Measurements from ENCODE around the gene MCRIP2.

The MCRIP2 gene

GRCh38 chr16:628321-629061 is 13.1 kb upstream of the MCRIP2 start:
- ChIA-PET POLR2A (interaction anchor here (0.6 kb wide), 1 partner anchor 44 kb away, joined by 6 read pairs; no protein-coding TSS in a partner anchor), CTCF (interaction anchor here (1.1 to 1.2 kb wide), 2 partner anchors 8 to 36 kb away, joined by 3 to 4 read pairs; partner anchors contain the start of gene METTL26)
- DNase-seq (ENCODE audit: extremely low spot score) = no peak
- no peak for TF ChIP-seq CTCF (IDR thresholded peaks at IDR 0.05; ENCODE audit: control extremely low read depth, extremely low read depth, low read depth, missing control alignments)

GRCh38 chr16:629185-629832 is 12.3 kb upstream of the MCRIP2 start:
- ChIA-PET POLR2A (interaction anchor here (0.6 kb wide), 1 partner anchor 43 kb away, joined by 6 read pairs; no protein-coding TSS in a partner anchor), CTCF (no interaction called here)

GRCh38 chr16:629833-630248 is 11.8 kb upstream of the MCRIP2 start:
- no peak for DNase-seq (ENCODE audit: extremely low spot score)
- no peak for TF ChIP-seq CTCF (IDR thresholded peaks at IDR 0.05; ENCODE audit: control extremely low read depth, extremely low read depth, low read depth, missing control alignments)
- ChIA-PET POLR2A (no interaction called here), CTCF (no interaction called here)

More at GRCh38 chr16:629185-629832, 12.3 kb upstream of the MCRIP2 start:
- no peak for DNase-seq (ENCODE audit: extremely low spot score)
- TF ChIP-seq CTCF (IDR thresholded peaks at IDR 0.05; ENCODE audit: control extremely low read depth, extremely low read depth, low read depth, missing control alignments) = no peak

- TF ChIP-seq CTCF (IDR thresholded peaks at IDR 0.05; ENCODE audit: control extremely low read depth, extremely low read depth, low read depth, missing control alignments) = no peak
- ChIA-PET POLR2A (no interaction called here), CTCF (no interaction called here)
- no peak for DNase-seq (ENCODE audit: extremely low spot score)
These were observed 11.3 kb upstream of the MCRIP2 start for GRCh38 chr16:630249-630814.

- CTCF ChIA-PET = no interaction called here
- no peak for DNase-seq (ENCODE audit: extremely low spot score)
- no peak for TF ChIP-seq CTCF (IDR thresholded peaks at IDR 0.05; ENCODE audit: control extremely low read depth, extremely low read depth, low read depth, missing control alignments)
- POLR2A ChIA-PET = no interaction called here
These were observed 10.7 kb upstream of the MCRIP2 start, which contains the start of gene WFIKKN1 for GRCh38 chr16:630815-631405. TSS of gene WFIKKN1 (plus strand) at chr16:630985. CDS start at chr16:631254, 269 bp downstream.

- DNase-seq (ENCODE audit: extremely low spot score) = no peak
- ChIA-PET POLR2A (no interaction called here), CTCF (no interaction called here)
- no peak for TF ChIP-seq CTCF (IDR thresholded peaks at IDR 0.05; ENCODE audit: control extremely low read depth, extremely low read depth, low read depth, missing control alignments)
These were observed 9.7 kb upstream of the MCRIP2 start for GRCh38 chr16:631808-632358.
